Hepatic stellate cell (primary cell): ENCODE data around the gene PHC1.
"Not testable (repeated sequence)": the region's sequence is repeated elsewhere in the genome, so short reads cannot be mapped to it uniquely, and the experiment has no call there.

Source experiments
- DNase-seq: peaks from one replicate; pipeline ENCODE4 v3.0.0; 2011; ENCODE audit warnings: low spot score

PHC1 gene

DNA sequence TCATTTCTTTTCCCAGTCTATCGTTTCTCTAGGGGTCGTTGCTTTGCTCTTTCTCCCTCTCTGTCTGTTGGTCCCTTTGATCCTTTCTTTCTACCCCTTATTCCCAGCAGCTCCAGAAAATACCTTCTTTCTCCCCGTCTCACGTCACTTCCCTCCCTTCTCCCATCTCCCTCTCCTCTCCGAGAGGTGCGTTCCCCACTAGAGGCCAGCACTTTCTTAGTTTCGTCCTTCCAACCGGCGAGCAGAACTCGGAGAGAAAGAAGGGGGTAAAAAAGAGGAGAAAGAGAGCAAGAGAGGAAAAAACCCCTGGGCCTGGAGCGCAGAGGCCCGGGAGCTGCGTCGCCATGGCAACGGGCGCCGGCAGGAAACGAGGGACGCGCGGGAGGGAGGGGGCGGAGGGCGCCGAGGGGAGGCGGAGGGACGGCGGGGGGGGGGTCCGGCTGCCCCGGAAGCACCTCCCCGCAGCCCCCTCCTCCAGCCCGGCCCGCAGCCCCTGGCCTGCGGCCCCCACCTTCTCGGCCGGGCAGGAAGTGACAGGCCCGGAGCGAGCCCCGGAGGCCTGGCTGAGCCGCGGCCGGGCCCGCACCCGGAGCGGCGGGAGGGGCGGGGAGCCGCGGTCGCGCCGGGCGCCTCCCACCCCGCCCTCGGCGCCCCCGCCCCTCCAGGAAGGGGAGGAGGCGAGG lies at the start of gene PHC1:
Gene PHC1 (plus strand): TSS at position 477 of the 683 bp plus-strand sequence. CDS start 3,169 bp downstream, outside the sequence.
- DNase-seq = peak; percentile 81

DNA sequence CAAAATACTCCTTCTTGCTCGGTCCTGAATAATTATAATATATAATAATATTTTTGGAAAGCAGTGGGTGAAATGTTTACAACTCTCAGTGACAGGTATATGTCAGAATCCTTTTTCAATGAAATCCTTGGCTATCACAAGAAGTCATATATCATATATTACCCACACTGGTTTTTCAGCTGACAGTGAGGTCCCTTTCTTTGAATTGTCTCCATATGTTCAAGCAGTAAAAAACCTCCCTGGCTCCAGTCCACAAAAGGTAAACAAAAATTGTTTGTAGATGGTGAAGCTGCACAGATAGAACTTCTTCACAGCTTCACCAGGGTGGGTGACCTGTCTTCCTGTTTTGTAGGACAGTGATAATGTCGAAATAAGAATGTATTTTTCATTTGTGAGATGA lies 47.9 kb upstream of the PHC1 start:
- no peak for DNase-seq

DNA sequence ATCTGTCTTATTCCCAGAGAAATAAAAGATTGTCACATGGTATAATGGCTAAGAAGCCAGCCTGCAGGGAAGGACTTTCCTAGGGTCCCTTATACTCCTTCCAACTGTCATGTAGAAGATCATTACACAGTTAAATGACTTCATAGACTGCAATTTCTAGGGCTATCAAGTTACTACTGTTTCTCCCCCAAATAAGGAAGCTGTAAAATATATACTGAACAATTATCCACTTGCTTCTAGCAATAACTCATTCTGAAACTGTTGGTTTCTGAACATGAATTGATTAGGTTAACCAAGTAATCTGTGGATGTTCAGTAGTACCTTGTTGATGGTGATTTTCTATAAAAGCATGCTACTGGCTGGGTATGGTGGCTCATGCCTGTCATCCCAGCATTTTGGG lies 47.3 kb upstream of the PHC1 start:
- DNase-seq = no peak

DNA sequence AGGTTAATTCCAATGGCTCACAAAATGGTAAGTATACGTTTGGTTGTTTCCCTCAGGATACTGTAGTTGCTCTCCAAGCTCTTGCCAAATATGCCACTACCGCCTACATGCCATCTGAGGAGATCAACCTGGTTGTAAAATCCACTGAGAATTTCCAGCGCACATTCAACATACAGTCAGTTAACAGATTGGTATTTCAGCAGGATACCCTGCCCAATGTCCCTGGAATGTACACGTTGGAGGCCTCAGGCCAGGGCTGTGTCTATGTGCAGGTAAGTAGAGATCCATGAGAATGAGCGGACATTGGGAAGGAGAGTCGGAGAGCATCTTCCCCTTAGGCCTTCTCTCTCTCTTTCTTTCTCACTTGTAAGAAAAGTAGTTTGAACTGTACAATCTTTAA lies 46.5 kb upstream of the PHC1 start:
- no peak for DNase-seq

DNA sequence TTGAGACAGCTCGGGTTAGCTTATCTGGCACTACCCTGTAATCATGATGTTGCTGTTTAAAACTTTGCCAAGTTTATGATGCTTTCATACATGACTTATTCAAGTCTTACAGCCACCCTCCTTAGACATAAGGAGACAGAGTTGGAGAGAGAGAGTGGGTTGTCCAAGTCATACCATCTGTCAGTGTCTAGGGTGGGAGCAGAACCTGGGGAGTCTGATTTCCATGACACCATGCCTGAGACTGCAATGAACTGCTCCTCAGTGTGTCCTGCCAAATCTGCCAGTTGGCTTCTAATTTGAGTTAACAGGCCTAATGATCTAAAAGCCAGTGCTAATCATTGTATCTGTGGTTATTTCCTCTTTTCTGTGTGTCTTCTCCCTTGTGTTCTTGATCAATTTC lies 43.7 kb upstream of the PHC1 start:
- no peak for DNase-seq

DNA sequence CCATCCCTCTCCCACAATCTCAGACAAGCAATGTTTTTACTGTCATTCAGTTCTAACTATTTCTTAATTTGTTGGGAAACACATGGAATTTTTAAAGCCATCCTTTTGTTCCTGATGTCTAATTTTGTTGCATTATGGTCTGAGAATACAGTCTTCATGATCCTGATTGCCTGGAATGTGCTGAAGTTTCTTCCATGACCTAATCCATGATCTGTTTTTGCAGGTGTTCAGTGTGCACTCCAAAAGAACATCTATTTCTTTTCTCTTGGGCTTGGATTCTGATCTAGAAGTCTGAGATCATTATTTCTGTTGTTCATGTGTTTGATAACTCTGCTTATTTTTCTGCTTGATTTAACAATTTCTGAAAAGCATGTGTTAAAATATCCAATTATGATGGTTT lies 43.2 kb upstream of the PHC1 start:
- DNase-seq = no peak

DNA sequence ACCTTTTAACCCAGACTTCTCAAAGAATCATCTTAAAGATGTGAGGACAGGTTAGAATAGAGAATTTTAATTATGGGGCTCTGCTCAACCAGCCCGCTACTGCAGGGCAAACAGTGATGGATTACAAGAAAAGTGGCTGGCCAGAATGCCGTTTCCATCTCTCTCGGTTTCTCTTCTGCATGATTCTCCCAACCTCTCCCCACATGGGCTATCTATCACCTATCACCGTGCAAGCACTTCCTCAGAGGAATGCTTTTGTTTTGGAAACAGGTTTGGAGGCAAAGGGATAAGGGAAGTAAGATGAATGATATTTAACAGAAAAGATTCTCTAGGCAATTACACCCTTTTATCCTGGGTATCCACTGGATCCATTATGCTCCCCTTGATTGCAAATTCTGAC lies 37.4 kb upstream of the PHC1 start:
- no peak for DNase-seq

DNA sequence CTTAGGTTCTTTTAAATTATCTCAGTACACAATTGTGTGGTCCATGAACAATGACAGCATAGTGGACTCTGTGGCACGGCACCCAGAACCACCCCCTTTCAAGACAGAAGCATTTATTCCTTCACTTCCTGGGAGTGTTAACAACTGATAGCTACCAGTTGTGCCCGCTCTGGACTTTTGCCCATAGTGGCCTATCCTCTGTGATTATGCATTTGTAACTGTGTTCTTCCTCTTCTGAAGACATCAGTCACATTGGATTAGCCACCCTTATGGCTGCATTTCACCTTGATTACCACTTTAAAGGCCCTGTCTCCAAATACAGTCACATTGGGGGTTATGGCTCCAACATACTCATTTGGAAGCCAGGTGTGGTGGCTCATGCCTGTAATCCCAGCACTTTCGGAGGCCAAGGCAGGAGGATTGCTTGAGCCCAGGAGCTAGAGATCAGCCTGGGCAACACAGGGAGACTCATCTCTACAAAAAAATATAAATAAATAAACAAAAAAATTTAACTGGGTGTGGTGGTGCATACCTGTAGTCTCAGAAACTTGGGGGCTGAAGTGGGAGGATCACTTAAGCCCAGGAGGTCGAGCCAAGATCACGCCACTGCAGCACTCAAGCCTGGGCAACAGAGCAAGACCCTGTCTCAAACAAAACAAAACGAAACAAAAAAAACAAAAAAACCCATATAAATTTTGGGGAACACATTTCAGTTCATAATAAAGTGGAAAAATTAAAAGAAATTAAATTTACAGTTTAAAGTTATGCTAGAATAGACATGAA lies 27.6 kb upstream of the PHC1 start:
- DNase-seq = no peak

DNA sequence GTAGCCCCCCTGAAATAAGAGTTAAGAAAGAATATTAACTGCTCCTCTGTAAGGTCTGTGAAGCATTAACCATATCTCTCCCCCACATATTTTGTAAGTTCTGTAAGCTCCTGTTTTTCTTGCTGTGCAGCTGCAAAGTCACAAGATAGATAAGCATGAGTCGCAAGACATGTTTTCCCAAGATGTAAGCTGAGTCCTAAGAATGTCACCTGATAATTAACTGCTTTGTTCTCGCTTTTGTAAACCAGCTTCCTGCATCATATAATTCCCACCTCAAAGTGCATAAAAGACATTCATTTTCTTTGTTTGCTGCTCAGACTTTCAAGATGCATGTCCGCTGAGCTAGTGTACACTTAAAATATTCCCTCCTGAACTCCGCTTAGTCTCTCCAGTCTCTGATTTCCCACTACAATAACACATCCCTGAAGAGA lies 27.0 kb upstream of the PHC1 start:
- DNase-seq = no peak

DNA sequence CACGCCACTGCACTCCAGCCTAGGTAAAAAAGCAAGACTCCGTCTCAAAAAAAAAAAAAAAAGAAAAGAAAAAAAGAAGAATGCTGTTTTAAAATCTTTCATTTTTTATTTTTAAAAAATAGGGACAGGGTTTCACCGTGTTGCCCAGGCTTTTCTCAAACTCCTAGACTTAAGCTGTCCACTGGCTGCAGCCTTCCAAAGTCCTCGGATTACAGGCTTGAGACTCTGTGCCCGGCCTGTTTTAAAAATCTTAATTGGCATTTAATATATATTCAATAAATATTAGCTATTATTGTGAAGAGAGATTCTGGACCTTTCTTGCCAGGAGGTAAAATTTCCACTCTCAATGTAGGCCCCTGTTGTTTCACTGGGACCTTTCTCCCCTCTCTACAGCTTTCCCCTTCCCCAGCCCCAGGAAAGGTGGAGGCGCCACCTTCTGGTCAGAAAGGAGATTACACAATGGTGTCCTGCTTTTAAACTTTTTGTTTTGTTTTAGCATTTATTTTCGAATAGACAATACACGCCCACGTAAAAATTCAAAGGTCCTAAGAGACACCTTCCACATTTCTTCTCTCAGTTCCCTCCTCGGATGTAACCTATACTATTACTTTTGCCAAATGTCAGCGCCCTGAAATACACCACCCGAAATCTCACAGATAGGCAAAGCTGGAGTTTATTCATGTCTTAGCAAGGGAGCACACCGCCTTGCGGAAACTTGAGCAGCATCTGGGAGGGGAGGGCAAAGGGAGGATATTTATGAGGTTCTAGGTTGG lies 23.8 kb upstream of the PHC1 start:
- peak; percentile 37 for DNase-seq

DNA sequence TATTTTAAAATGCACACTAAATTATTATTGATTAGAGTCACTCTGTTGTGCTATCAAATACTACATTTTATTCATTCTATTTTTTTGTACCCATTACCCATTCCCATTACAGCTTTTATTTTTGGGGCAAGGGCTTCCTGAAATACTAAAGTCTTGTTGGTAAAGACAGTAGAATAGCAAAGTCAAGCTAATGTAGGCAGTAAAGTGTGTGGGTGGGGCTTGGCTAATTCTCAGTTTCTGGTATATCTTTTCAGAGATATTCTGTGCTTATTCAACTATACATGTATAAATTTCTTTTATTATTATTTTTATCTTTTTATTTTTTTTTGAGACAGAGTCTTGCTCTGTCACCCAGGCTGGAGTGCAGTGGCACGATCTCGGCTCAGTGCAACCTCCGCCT lies 22.3 kb upstream of the PHC1 start:
- DNase-seq = no peak

DNA sequence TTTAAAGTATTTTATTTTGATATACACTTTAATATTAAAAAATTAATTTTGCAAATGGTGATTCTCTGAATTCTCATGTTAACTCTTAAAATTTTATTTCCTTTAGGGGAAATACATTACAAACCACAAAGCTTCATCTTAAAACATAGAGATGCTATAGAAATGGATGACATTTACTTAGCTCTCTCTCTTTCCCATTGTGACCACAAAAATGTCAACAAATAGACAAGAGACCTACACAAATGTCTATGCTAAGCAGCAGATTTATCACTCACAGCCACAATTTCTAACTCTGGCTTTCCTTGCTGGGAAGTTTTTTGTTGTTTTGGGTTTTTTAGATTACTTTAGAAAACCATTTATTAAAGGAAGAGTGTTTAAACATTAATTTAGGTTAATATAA lies 19.9 kb upstream of the PHC1 start:
- DNase-seq = no peak

DNA sequence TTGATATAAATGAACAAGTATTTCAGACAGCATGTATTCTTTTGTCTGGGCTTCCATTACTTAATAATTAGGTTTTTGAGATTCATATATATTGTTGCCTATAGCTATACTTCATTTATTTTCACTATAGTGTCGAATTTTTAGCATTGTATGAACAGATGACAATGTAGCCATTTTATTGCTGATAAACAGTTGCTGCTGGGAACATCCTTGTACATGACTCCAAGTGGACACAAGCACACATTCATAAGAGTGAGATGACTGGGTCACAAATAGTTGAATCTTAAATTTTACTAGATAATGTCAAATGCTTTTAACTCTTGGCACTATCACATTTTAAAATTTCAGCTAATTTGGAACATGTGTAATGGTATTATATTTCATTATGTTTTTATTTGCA lies 19.3 kb upstream of the PHC1 start:
- no peak for DNase-seq

DNA sequence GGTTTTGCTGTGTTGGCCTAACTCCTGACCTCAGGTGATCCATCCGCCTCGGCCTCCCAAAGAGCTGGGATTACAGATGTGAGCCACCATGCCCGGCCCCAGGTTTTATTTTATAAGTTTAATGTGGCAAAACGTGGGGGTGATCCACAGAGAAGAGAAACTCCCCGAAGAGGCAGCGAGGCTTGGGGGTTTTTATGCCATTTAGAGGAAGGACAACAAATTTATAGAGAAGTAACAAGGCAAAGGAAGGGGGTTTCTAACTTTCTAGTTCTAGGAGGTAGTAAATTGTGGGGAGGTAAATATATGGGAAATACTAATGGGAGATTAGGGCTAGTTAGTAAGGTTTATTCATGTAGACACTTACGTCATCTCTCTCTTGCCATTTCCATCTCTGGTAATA lies 17.2 kb upstream of the PHC1 start:
- no peak for DNase-seq

DNA sequence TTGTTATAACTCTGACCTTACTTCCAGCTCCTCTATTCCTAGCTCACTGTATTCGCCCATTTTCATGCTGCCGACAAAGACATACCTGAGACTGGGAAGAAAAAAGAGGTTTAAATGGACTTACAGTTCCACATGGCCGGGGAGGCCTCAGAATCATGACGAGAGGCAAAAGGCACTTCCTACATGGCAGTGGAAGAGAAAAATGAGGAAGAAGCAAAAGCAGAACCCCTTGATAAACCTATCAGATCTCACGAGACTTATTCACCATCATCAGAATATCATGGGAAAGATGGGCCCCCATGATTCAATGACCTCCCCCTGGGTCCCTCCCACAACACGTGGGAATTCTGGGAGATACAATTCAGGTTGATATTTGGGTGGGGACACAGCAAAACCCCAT lies 14.5 kb upstream of the PHC1 start:
- no peak for DNase-seq

DNA sequence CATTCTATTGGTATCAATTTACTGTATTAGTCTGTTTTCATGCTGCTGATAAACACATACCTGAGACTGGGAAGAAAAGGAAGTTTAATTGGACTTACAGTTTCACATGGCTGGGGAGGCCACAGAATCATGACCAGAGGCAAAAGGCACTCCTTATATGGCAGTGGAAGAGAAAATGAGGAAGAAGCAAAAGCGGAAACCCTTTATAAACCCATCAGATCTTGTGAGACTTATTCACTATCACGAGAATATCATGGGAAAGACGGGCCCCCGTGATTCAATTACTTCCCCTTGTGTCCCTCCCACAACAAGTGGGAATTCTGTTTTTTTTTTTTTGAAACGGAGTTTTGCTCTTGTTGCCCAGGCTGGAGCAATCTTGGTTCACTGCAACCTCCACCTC lies 11.6 kb upstream of the PHC1 start:
- not testable (repeated sequence) for DNase-seq

DNA sequence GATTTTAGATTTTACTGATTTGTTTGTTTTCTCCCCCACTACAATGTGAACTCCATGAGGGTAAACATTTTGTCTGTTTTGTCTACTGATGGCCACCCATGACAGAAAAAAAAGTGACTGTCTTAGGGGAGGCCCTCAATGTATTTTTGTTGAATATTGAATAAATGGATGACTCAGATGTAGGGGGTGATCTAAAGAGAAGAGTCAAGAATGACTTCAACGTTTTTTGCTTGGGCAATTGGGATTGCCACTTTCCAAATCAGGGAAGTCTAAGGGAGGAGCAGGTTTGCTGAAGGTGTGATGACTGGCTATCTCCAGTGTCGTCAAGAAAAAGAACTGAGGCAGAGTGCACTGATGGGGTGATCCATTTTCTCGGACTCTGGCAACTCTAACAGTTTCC lies 10.7 kb upstream of the PHC1 start:
- DNase-seq = no peak

DNA sequence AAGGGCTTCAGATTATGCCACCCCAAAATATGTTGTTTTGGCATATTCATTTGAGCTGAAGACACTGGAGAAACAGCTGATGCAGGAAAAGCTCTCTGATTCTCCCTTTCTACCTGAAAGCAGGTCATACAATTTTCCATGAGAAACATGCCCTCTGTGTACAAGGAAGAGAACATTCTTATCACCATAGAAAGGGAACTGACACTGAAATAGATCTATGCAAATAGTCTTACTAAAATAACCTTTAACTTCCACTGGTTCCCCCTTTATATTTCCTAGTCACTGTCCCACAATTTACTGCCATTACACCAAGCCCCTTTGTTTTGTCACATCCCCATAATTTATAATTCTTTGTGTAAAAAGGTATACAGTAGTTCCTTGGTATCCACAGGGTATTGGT lies 9.6 kb upstream of the PHC1 start:
- DNase-seq = no peak

DNA sequence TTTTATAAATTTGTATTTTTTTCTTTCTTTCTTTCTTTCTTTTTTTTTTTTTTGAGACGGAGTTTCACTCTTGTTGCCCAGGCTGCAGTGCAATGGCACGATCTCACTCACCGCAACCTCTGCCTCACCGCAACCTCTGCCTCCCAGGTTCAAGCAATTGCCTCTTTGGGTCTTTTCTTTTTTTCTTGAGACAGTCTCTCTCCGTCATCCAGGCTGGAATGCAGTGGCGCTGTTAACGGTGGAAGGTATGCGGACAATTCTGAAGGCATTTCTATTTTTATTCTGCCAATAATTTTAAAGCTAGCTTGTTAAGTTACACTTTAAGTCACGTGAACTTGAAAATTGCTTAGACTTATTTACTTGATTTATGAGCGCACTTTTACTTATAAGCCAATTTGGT lies 8.8 kb upstream of the PHC1 start:
- no peak for DNase-seq

DNA sequence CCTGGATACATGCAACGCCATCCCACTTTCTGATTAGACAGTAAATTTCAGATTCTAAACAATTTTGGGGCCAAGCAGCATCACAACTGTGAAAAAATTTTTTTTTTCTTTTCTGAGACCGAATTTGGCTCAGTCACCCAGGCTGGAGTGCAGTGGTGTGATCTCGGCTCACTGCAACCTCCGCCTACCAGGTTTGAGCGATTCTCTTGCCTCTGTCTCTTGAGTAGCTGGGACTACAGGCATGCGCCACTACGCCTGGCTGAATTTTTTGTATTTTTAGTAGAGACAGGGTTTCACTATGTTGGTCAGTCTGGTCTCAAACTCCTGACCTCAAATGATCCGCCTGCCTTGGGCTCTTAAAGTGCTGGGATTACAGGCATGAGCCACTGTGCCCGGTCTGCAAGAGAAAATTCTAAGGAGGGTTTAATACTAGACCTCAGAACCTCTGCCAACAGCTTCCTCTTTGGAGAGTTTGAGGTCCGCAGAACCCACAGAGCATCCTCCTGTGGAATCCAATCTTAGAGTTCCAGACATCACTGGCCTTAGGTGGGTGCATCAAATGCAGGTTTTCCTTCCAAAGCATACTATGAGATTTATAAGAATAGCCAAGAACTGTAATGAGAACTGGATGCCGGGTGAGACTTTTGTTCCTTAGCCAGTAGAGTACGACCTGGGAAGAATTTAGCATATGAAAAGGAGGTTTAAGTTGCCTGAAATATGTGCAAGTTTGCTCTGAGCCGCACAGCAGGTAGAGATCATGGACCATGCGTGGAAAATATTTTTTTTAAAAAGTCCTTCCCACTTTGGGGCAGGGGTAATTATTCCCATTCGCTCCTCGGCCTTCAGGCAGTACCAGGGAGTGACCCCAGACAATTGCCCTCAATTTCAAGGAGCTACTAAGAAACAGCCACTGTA lies 7.8 kb upstream of the PHC1 start:
- no peak for DNase-seq

DNA sequence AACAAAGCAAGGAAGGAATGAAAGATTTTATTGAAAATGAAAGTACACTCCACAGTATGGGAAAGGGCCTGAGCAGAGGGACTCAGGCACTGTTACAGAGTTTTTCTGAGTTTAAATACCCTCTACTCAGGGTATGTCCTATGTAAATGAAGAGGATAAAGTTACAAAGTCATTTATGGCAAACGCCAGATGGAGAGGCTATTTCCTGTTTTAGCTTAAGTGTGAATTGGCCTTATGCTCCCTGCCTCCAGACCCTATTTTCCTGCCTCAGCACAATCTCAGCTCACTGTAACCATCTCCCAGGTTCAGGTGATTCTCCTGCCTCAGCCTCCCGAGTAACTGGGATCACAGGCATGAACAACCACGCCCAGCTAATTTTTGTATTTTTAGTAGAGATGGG lies 6.8 kb upstream of the PHC1 start:
- DNase-seq = no peak

DNA sequence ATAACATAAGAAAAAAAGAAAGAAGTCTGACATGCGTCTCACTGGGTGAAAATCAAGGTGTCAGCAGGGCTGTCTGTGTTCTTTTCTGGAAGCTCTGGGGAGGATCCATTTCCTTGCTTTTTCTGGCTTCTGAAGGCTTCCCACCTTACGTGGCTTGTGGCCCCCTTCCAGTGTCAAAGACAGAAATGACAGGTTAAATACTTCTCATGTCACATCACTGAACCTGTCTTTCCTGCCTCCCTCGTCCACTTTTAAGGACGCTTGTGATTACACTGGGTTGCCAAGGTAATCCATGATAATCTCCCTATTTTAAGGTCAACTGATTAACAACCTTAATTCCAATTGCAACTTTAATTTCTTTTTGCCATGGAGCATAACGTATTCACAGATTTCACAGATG lies 4.6 kb upstream of the PHC1 start:
- no peak for DNase-seq
